Thyroid gland (tissue), 4 donors: ENCODE data around the gene SLC9A5.

Experiments
- CTCF ChIP-seq, 6 experiments: fragments of 200-600 bp in 3 of 6; fragments of 450-650 bp in 3 of 6; sonication (generic) in 3 of 6; IDR thresholded peaks; one replicate each; pipeline ENCODE4 v1.5.1; 2016 to 2019; ENCODE audit warnings: antibody characterized with exemption in 6 of 6, mild to moderate bottlenecking in 2 of 6, inconsistent platforms in 1 of 6, moderate library complexity in 1 of 6
- POLR2A ChIP-seq, 2 donors: fragments of 450-650 bp; IDR thresholded peaks; one replicate each; pipeline ENCODE4 v1.6.1; 2017; ENCODE audit warnings: antibody characterized with exemption in 2 of 2, mild to moderate bottlenecking in 2 of 2, moderate library complexity in 1 of 2

- TF ChIP-seq CTCF (IDR thresholded peaks at IDR 0.05) (no peak), POLR2A (IDR thresholded peaks at IDR 0.05) (no peak)
Measured at GRCh38 chr16:67258161-67258835, 9.5 kb downstream of the SLC9A5 start.
